Loucy (cell line): ENCODE data around the gene TFCP2L1.

Source experiments
- H2AFZ ChIP-seq: fragments of 200-600 bp; sonication (generic); 2 replicates; pipeline ENCODE4 v1.6.0; 2016; ENCODE audit warnings: antibody characterized with exemption, mild to moderate bottlenecking, low read length, moderate library complexity
- H3F3A ChIP-seq: fragments of 200-600 bp; 2 replicates; pipeline ENCODE4 v1.6.0; 2016; ENCODE audit warnings: antibody characterized with exemption, low read depth, mild to moderate bottlenecking
- H3K27me3 ChIP-seq: fragments of 200-600 bp; sonication (generic); 2 replicates; pipeline ENCODE4 v1.6.1; 2014; ENCODE audit warnings: low read length, mild to moderate bottlenecking; ENCODE audit not compliant: insufficient read depth, poor library complexity, severe bottlenecking
- H3K36me3 ChIP-seq: fragments of 200-600 bp; sonication (generic); 2 replicates; pipeline ENCODE4 v1.6.1; 2016; ENCODE audit warnings: low read length; ENCODE audit not compliant: insufficient read depth
- H3K4me1 ChIP-seq: fragments of 200-600 bp; sonication (generic); 2 replicates; pipeline ENCODE4 v1.5.1; 2014; ENCODE audit warnings: low read length, mild to moderate bottlenecking; ENCODE audit not compliant: insufficient read depth, poor library complexity, severe bottlenecking
- H3K4me2 ChIP-seq: fragments of 200-600 bp; sonication (generic); 2 replicates; pipeline ENCODE4 v1.6.0; 2014; ENCODE audit warnings: antibody characterized with exemption, low read length, low read depth, mild to moderate bottlenecking; ENCODE audit not compliant: poor library complexity, severe bottlenecking
- H3K4me3 ChIP-seq: fragments of 200-600 bp; sonication (generic); 2 replicates; pipeline ENCODE4 v1.5.1; 2014; ENCODE audit warnings: low read length, mild to moderate bottlenecking, mixed read lengths; ENCODE audit not compliant: poor library complexity, severe bottlenecking
- H3K79me2 ChIP-seq: fragments of 200-600 bp; sonication (generic); 2 replicates; pipeline ENCODE4 v1.6.1; 2014; ENCODE audit warnings: low read length; ENCODE audit not compliant: insufficient read depth
- H3K9ac ChIP-seq: fragments of 200-600 bp; sonication (generic); 2 replicates; pipeline ENCODE4 v1.6.0; 2014; ENCODE audit warnings: mild to moderate bottlenecking, low read depth, low read length, moderate library complexity; ENCODE audit not compliant: poor library complexity, severe bottlenecking
- H3K9me2 ChIP-seq: fragments of 200-600 bp; sonication (generic); replicated peaks from 2 replicates; pipeline ENCODE4 v1.6.1; 2016; ENCODE audit warnings: low read depth, low read length, mixed read lengths
- H3K9me3 ChIP-seq: fragments of 200-600 bp; sonication (generic); 2 replicates; pipeline ENCODE4 v1.6.1; 2014; ENCODE audit warnings: mild to moderate bottlenecking, antibody characterized with exemption, low read length, low read depth; ENCODE audit not compliant: insufficient read depth
- H4K20me1 ChIP-seq: fragments of 200-600 bp; sonication (generic); 2 replicates; pipeline ENCODE4 v1.6.0; 2014; ENCODE audit warnings: antibody characterized with exemption, low read length, mild to moderate bottlenecking; ENCODE audit not compliant: insufficient read depth, poor library complexity, severe bottlenecking
- EZH2phosphoT487 ChIP-seq: fragments of 200-600 bp; IDR thresholded peaks from 2 replicates; pipeline ENCODE4 v1.6.1; 2018; ENCODE audit warnings: antibody characterized with exemption, mild to moderate bottlenecking, moderate library complexity, borderline replicate concordance
- TF ChIP-seq, protein P1 (sequence below): fragments of 200-600 bp; sonication (generic); conservative IDR thresholded peaks from 2 replicates; pipeline ENCODE4 v1.5.1; 2014; ENCODE audit warnings: mild to moderate bottlenecking, antibody characterized with exemption, low read length

TFCP2L1 gene

DNA sequence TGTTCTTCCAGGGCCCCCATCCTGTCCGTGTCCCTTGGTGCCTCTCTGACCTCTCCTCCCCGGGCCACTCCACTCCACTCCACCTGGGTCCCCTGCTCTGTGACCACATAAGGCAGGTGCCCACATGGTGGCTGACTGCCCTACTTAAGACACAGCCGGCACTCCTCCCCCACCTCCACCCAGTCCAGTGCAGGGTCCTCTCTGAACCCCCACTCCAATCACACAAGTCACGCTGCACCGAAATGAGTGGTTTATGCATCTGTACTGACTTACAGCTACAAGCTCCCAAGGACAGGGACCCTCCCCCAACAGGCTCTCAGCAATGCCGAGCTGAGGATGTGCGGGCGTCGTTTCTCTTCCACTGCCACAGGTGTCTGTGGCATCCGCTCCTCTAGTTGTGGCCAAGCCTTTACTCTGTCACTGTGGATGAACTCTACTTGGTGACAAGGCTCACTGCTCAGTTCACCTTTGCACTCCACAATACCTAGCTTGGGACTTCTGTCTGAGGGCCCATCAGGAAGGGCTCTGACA lies 48.3 kb downstream of the TFCP2L1 start:
- no peaks in the 10 kb centered on the region for H3K36me3 ChIP-seq
- no peaks in the 10 kb centered on the region for H4K20me1 ChIP-seq
- no peaks in the 10 kb centered on the region for H3K27me3 ChIP-seq
- H2AFZ ChIP-seq: no peak overlapping the region
- H3K9ac ChIP-seq: no peak overlapping the region
- H3K4me2 ChIP-seq: no peak overlapping the region
- TF ChIP-seq, protein P1, sequence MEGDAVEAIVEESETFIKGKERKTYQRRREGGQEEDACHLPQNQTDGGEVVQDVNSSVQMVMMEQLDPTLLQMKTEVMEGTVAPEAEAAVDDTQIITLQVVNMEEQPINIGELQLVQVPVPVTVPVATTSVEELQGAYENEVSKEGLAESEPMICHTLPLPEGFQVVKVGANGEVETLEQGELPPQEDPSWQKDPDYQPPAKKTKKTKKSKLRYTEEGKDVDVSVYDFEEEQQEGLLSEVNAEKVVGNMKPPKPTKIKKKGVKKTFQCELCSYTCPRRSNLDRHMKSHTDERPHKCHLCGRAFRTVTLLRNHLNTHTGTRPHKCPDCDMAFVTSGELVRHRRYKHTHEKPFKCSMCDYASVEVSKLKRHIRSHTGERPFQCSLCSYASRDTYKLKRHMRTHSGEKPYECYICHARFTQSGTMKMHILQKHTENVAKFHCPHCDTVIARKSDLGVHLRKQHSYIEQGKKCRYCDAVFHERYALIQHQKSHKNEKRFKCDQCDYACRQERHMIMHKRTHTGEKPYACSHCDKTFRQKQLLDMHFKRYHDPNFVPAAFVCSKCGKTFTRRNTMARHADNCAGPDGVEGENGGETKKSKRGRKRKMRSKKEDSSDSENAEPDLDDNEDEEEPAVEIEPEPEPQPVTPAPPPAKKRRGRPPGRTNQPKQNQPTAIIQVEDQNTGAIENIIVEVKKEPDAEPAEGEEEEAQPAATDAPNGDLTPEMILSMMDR: no peak
- no peak for TF ChIP-seq EZH2phosphoT487
- H3K4me3 ChIP-seq: no peak overlapping the region
- no peaks in the 10 kb centered on the region for H3K9me3 ChIP-seq
- H3K79me2 ChIP-seq: no peaks in the 10 kb centered on the region
- no peaks in the 10 kb centered on the region for H3K9me2 ChIP-seq
- no peaks in the 10 kb centered on the region for H3K4me1 ChIP-seq
- no peaks in the 10 kb centered on the region for H3F3A ChIP-seq

DNA sequence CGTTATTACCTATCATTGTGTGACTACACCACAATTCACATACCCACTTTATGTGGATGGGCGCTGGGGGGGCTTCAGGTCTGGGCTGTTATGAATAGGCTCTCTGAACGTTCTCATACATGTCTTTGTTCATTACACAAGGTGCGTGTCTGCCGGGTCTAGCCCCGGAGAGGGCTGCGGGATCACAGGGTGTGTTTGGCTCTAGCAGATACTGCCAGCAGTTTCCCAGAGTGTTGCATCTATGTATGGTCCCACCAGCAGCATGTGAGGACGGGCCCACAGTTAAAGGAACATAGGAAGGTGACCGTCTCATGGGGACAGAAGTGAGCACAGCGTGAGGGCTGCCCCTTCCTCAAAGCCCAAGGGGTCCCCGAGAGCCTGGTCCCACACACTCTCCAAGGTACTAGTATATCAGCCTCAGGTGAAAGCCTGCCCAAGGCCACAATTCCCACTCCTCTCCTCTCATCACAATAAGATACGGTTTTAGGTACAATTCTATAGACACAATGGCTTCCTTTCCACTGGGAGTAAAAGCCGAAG lies 48.8 kb downstream of the TFCP2L1 start:
- no peak overlapping the region for H3K4me3 ChIP-seq
- no peaks in the 10 kb centered on the region for H3K4me1 ChIP-seq
- no peaks in the 10 kb centered on the region for H3K36me3 ChIP-seq
- H3K4me2 ChIP-seq: no peak overlapping the region
- H3K27me3 ChIP-seq: no peaks in the 10 kb centered on the region
- no peaks in the 10 kb centered on the region for H4K20me1 ChIP-seq
- H3K9me3 ChIP-seq: no peaks in the 10 kb centered on the region
- no peaks in the 10 kb centered on the region for H3K79me2 ChIP-seq
- H3F3A ChIP-seq: no peaks in the 10 kb centered on the region
- no peaks in the 10 kb centered on the region for H3K9me2 ChIP-seq
- no peak for TF ChIP-seq EZH2phosphoT487
- TF ChIP-seq, protein P1: no peak
- no peak overlapping the region for H2AFZ ChIP-seq
- no peak overlapping the region for H3K9ac ChIP-seq

DNA sequence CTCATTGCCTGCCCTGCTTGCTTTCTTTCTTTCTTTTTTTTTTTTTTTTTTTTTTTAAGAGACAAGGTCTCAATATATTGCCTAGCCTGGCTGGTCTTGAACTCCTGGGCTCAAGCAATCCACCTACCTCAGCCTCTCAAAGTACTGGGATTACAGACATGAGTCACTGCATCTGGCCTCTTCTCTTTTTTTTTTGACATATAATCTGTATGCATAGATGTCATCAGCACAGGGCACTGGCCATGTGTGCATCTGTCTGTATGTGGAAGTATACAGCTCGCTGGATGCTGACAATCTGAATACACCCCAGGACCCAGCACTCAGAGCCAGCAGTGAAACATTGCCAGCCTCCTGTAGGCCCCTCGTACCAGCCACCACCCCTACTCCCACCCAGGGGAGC lies 49.5 kb downstream of the TFCP2L1 start:
- Histone ChIP-seq H3K27me3 (no peaks in the 10 kb centered on the region), H3K36me3 (no peaks in the 10 kb centered on the region), H4K20me1 (no peaks in the 10 kb centered on the region), H3K4me1 (no peaks in the 10 kb centered on the region), H3K4me2 (no peak overlapping the region), H3K79me2 (no peaks in the 10 kb centered on the region), H3F3A (no peaks in the 10 kb centered on the region), H3K9me2 (no peaks in the 10 kb centered on the region), H3K9me3 (no peaks in the 10 kb centered on the region), H2AFZ (no peak overlapping the region), H3K9ac (no peak overlapping the region), H3K4me3 (no peak overlapping the region)
- TF ChIP-seq, protein P1: no peak
- no peak for TF ChIP-seq EZH2phosphoT487
